SK-N-SH (cell line): Measurements from ENCODE around the gene PLCG1. TPM values are rescaled to one million over a fixed set of nuclear protein-coding genes. Genes with fewer than 3 reads are reported as not detected.
A peak's percentile ranks its signal among the peaks of the same experiment; 100 is the strongest.

Experiments used
- CTCF ChIA-PET: fragments of 300-600, 350-600 bp; formaldehyde crosslinking; extraction: SDS; loops from one replicate; lab custom pipeline; 2021; lab: Yijun Ruan, JAX
- POLR2A ChIA-PET: fragments of 350-600 bp; sonication (Branson Sonifier 250); formaldehyde crosslinking; extraction: SDS; loops from one replicate; lab custom pipeline; 2020; ENCODE audit warnings: antibody characterized with exemption, inconsistent platforms; lab: Yijun Ruan, JAX
- DNase-seq: peaks from one replicate; pipeline ENCODE4 v3.0.0; 2012
- H2AFZ ChIP-seq: fragments of 200-600 bp; sonication (generic); 2 replicates; pipeline ENCODE4 v1.8.1; 2016; ENCODE audit warnings: antibody characterized with exemption, mild to moderate bottlenecking, low read depth
- H3F3A ChIP-seq: fragments of 200-600 bp; sonication (generic); replicated peaks from 2 replicates; pipeline ENCODE3; 2016; ENCODE audit warnings: antibody characterized with exemption, mild to moderate bottlenecking; ENCODE audit not compliant: insufficient read depth
- H3K27ac ChIP-seq, 2 experiments: fragments of 200-500 bp in 1 of 2; fragments of 200-600 bp in 1 of 2; sonication (Bioruptor generic) in 1 of 2; sonication (generic), shearing (Covaris generic) in 1 of 2; 2 replicates each; pipeline versions ENCODE4 v1.5.1 to v1.6.1; 2014 to 2016; ENCODE audit warnings: low read depth in 2 of 2, inconsistent platforms in 1 of 2, low read length in 1 of 2, mild to moderate bottlenecking in 1 of 2, mixed read lengths in 1 of 2
- H3K27me3 ChIP-seq: fragments of 200-600 bp; sonication (generic), shearing (Covaris generic); 2 replicates; pipeline ENCODE4 v1.6.1; 2016; ENCODE audit warnings: mixed run types; ENCODE audit not compliant: insufficient read depth
- H3K36me3 ChIP-seq, 2 experiments: fragments of 200-500 bp in 1 of 2; fragments of 200-600 bp in 1 of 2; sonication (Bioruptor generic) in 1 of 2; sonication (generic) in 1 of 2; replicated peaks in 1 of 2; 2 replicates each; pipeline versions ENCODE3 to v1.5.1; 2014 to 2016; ENCODE audit warnings: low read length in 1 of 2, mild to moderate bottlenecking in 1 of 2; ENCODE audit not compliant: insufficient read depth in 2 of 2, control insufficient read depth in 1 of 2
- H3K4me1 ChIP-seq, 2 experiments: fragments of 200-500 bp in 1 of 2; fragments of 200-600 bp in 1 of 2; sonication (Bioruptor generic) in 1 of 2; sonication (generic), shearing (Covaris generic) in 1 of 2; 2 replicates each; pipeline versions ENCODE4 v1.5.1 to v1.6.1; 2014 to 2016; ENCODE audit warnings: low read depth in 1 of 2, low read length in 1 of 2, mixed run types in 1 of 2; ENCODE audit not compliant: insufficient read depth in 2 of 2, control insufficient read depth in 1 of 2
- H3K4me2 ChIP-seq: fragments of 200-600 bp; sonication (generic), shearing (Covaris generic); 2 replicates; pipeline ENCODE4 v1.6.1; 2017; ENCODE audit warnings: mixed run types
- H3K4me3 ChIP-seq, 2 experiments: fragments of 200-500 bp in 1 of 2; fragments of 200-600 bp in 1 of 2; sonication (Bioruptor generic) in 1 of 2; sonication (generic), shearing (Covaris generic) in 1 of 2; 2 replicates each; pipeline versions ENCODE4 v1.5.1 to v1.8.1; 2014 to 2016; ENCODE audit warnings: low read depth in 2 of 2, inconsistent platforms in 1 of 2, low read length in 1 of 2, mild to moderate bottlenecking in 1 of 2, mixed read lengths in 1 of 2, moderate library complexity in 1 of 2
- H3K79me2 ChIP-seq: fragments of 200-600 bp; sonication (generic); 2 replicates; pipeline ENCODE4 v1.8.1; 2017; ENCODE audit warnings: mild to moderate bottlenecking; ENCODE audit not compliant: insufficient read depth
- H3K9ac ChIP-seq: fragments of 200-600 bp; sonication (generic); 2 replicates; pipeline ENCODE4 v1.6.1; 2017; ENCODE audit warnings: mixed run types
- H3K9me2 ChIP-seq: fragments of 200-600 bp; sonication (generic); 2 replicates; pipeline ENCODE4 v1.6.1; 2017; ENCODE audit warnings: mixed run types
- H3K9me3 ChIP-seq: fragments of 200-600 bp; sonication (generic); 2 replicates; pipeline ENCODE4 v1.6.1; 2017; ENCODE audit warnings: mixed run types, mild to moderate bottlenecking, moderate library complexity
- H4K20me1 ChIP-seq: fragments of 200-600 bp; sonication (generic); 2 replicates; pipeline ENCODE4 v1.6.1; 2017; ENCODE audit warnings: mild to moderate bottlenecking, mixed run types; ENCODE audit not compliant: insufficient read depth
- CHD2 ChIP-seq: fragments of 150-350 bp; IDR thresholded peaks from 2 replicates; pipeline ENCODE4 v1.6.1; 2018; ENCODE audit warnings: low read length; ENCODE audit not compliant: partially characterized antibody
- CTCF ChIP-seq: fragments of 200-600 bp; sonication (generic); IDR thresholded peaks from 2 replicates; pipeline ENCODE4 v1.6.1; 2017; ENCODE audit warnings: antibody characterized with exemption, mild to moderate bottlenecking, moderate library complexity
- ELF1 ChIP-seq: IDR thresholded peaks from 2 replicates; pipeline ENCODE4 v1.4.0; 2012
- EP300 ChIP-seq, 2 experiments: IDR thresholded peaks; 2 replicates each; pipeline versions ENCODE4 v1.4.0 to v1.6.1; 2012; ENCODE audit warnings: borderline replicate concordance in 1 of 2, low read depth in 1 of 2, low read length in 1 of 2
- EZH2phosphoT487 ChIP-seq: fragments of 200-600 bp; sonication (generic); IDR thresholded peaks from 2 replicates; pipeline ENCODE4 v1.6.1; 2017; ENCODE audit warnings: low read depth, mixed run types, mild to moderate bottlenecking, antibody characterized with exemption, moderate library complexity, borderline replicate concordance
- FOSL2 ChIP-seq: IDR thresholded peaks from 2 replicates; pipeline ENCODE4 v1.4.0; 2012; ENCODE audit warnings: low read depth, mild to moderate bottlenecking, moderate library complexity, borderline replicate concordance
- FOXM1 ChIP-seq: IDR thresholded peaks from 2 replicates; pipeline ENCODE4 v1.4.0; 2012; ENCODE audit warnings: low read depth, mild to moderate bottlenecking
- GABPA ChIP-seq: IDR thresholded peaks from 2 replicates; pipeline ENCODE4 v1.4.0; 2012; ENCODE audit warnings: low read depth, mild to moderate bottlenecking
- GATA2 ChIP-seq: sonication (generic); formaldehyde crosslinking; IDR thresholded peaks from 2 replicates; pipeline ENCODE4 v1.5.0; 2020; ENCODE audit warnings: mild to moderate bottlenecking, missing genetic modification reagents
- JUND ChIP-seq: IDR thresholded peaks from 2 replicates; pipeline ENCODE4 v1.4.0; 2012
- NFIC ChIP-seq: IDR thresholded peaks from 2 replicates; pipeline ENCODE4 v1.4.0; 2012; ENCODE audit warnings: borderline replicate concordance
- NRF1 ChIP-seq: IDR thresholded peaks from 2 replicates; pipeline ENCODE4 v1.6.1; 2012; ENCODE audit warnings: low read depth, mild to moderate bottlenecking, low read length
- PBX3 ChIP-seq: IDR thresholded peaks from 2 replicates; pipeline ENCODE4; 2012
- POLR2AphosphoS5 ChIP-seq: IDR thresholded peaks from 2 replicates; pipeline ENCODE4 v1.6.1; 2012; ENCODE audit warnings: low read depth, low read length
- RAD21 ChIP-seq: IDR thresholded peaks from 2 replicates; pipeline ENCODE4 v1.6.1; 2012; ENCODE audit warnings: mild to moderate bottlenecking, low read length
- RFX5 ChIP-seq: IDR thresholded peaks from 2 replicates; pipeline ENCODE4 v1.6.1; 2012; ENCODE audit warnings: mild to moderate bottlenecking, improper control_type of control experiment, low read length
- RXRA ChIP-seq: IDR thresholded peaks from 2 replicates; pipeline ENCODE4 v1.4.0; 2012; ENCODE audit warnings: low read depth, mild to moderate bottlenecking, borderline replicate concordance
- SIN3A ChIP-seq: IDR thresholded peaks from 2 replicates; pipeline ENCODE4 v1.6.1; 2012; ENCODE audit warnings: low read depth, mild to moderate bottlenecking, low read length, moderate library complexity, borderline replicate concordance
- SMC3 ChIP-seq: IDR thresholded peaks from 2 replicates; pipeline ENCODE4 v1.6.1; 2012; ENCODE audit warnings: low read depth, low read length, improper control_type of control experiment
- TCF12 ChIP-seq: IDR thresholded peaks from 2 replicates; pipeline ENCODE4 v1.4.0; 2012
- TEAD4 ChIP-seq: IDR thresholded peaks from 2 replicates; pipeline ENCODE4 v1.4.0; 2012; ENCODE audit warnings: mild to moderate bottlenecking, borderline replicate concordance; ENCODE audit not compliant: insufficient read depth
- YY1 ChIP-seq: IDR thresholded peaks from 2 replicates; pipeline ENCODE4 v1.4.0; 2012; ENCODE audit warnings: low read depth, mild to moderate bottlenecking
- WGBS: methylation state at CpG from one replicate; pipeline ENCODE4 v1.1.6; 2017; ENCODE audit warnings: low lambda C conversion rate; 5-methylcytosine and 5-hydroxymethylcytosine counted together
- polyA plus RNA-seq, 3 experiments: library from polyadenylated mRNA; depleted of rRNA; stranded (reverse); fragments of >200 nt; gene quantifications; 2 replicates each; pipeline ENCODE4 v1.2.3, GENCODE V29; 2012

PLCG1 gene
- polyA plus RNA-seq, 1 of the 3 experiments (the other 2 are of a cell fraction): 81.4 TPM

DNA sequence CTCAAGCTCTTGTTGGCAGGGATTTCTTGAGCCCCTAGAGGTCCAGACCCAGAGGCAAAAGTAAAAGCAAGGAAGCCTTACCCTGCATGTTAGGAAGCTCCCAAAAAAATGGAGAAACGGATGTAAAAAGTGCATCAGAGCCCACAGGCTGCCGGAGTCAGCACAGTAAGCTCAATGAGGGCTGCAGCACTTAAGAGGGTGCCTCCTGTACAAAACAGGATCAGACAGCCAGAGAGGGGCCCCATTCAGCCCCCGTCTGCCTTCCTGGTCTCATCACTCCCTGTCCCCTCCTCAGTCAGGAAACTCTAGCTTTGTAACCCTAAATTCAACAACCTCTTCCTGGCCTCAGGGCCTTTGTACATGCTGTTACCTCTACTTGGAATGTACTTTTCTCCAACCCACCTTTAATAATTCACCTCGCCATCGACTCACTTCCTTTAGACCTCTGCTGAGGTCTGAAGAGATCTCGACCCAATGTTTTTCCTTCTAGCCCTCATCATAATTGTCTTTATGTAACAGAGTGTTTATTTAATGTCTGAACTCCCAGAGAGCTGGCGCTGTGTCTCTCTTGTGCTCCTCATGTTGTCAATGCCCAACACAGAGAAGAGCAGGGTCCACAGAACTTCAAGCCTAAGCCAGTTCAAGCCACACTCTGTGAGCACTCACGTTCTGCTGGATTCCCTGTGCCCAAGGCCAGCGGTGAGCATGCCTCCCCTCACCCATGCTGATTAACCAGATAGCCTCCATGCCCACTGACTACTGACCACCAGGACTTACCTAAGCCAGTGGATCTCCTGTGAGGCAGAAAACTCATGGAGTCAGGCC is 2.8 kb upstream of the PLCG1 start:
- Histone ChIP-seq H2AFZ (no peak overlapping the region), H3K4me3 (no peak overlapping the region), H3K27ac (no peak overlapping the region), H4K20me1 (peaks cover 14% of the 10 kb centered on the region), H3K9ac (no peak overlapping the region), H3K4me1 (peaks cover 6 to 18% of the 10 kb centered on the region in 2 experiments; a peak in 2 of 4 replicates), H3K9me2 (no peaks in the 10 kb centered on the region), H3K4me2 (no peak overlapping the region), H3K79me2 (peaks cover 22% of the 10 kb centered on the region), H3K27me3 (no peaks in the 10 kb centered on the region), H3F3A (peaks cover 19% of the 10 kb centered on the region), H3K9me3 (no peaks in the 10 kb centered on the region), H3K36me3 (peaks cover 0 to 5% of the 10 kb centered on the region in 2 experiments)
- ChIA-PET POLR2A (interaction anchor here (0.7 kb wide), 1 partner anchor 278 kb away, joined by 3 read pairs; no protein-coding TSS in a partner anchor), CTCF (interaction anchor here (0.6 to 2.6 kb wide), 13 partner anchors 10 to 277 kb away, joined by 3 to 11 read pairs (median 3); partner anchors contain the start of gene LPIN3)
- no peak for DNase-seq
- 84% methylated on average over 9 of the region's 9 CpGs for WGBS
- TF ChIP-seq RFX5: no peak
- no peak for TF ChIP-seq FOSL2
- TF ChIP-seq RXRA: no peak
- no peak for TF ChIP-seq EZH2phosphoT487
- no peak for TF ChIP-seq SMC3
- TF ChIP-seq EP300 (IDR thresholded peaks at IDR 0.05; ENCODE audit: borderline replicate concordance in 1 of 2, low read depth in 1 of 2, low read length in 1 of 2): no peak
- TF ChIP-seq PBX3: no peak
- no peak for TF ChIP-seq FOXM1
- TF ChIP-seq NFIC: no peak
- no peak for TF ChIP-seq SIN3A
- TF ChIP-seq TCF12: no peak
- no peak for TF ChIP-seq NRF1
- TF ChIP-seq JUND: no peak
- no peak for TF ChIP-seq GABPA
- TF ChIP-seq POLR2AphosphoS5: no peak

GRCh38 chr20:41135187-41135887 is 2.0 kb upstream of the PLCG1 start:
- H3K4me1 ChIP-seq: peaks cover 9 to 25% of the 10 kb centered on the region in 2 experiments; a peak in 3 of 4 replicates
- H3K4me2 ChIP-seq: no peak overlapping the region
- DNase-seq: peak; percentile 59
- ChIA-PET CTCF (interaction anchor here (0.6 to 3.4 kb wide), 15 partner anchors 11 to 276 kb away, joined by 3 to 16 read pairs (median 3); partner anchors contain the start of gene LPIN3), POLR2A (interaction anchor here (0.7 kb wide), 1 partner anchor 277 kb away, joined by 3 read pairs; no protein-coding TSS in a partner anchor)
- H3K27me3 ChIP-seq: no peaks in the 10 kb centered on the region
- no peak overlapping the region for H3K9ac ChIP-seq
- H3K9me3 ChIP-seq: no peaks in the 10 kb centered on the region
- H3F3A ChIP-seq: peaks cover 12% of the 10 kb centered on the region
- 86% methylated on average over 11 of the region's 13 CpGs for WGBS
- H2AFZ ChIP-seq: no peak overlapping the region
- H3K27ac ChIP-seq: no peak overlapping the region
- H3K4me3 ChIP-seq: peak overlapping the region in 1 of 2 experiments; percentile 34; a peak in 1 of 4 replicates
- H3K9me2 ChIP-seq: no peaks in the 10 kb centered on the region
- peaks cover 22% of the 10 kb centered on the region for H4K20me1 ChIP-seq
- H3K36me3 ChIP-seq: peaks cover 0 to 2% of the 10 kb centered on the region in 2 experiments
- peaks cover 30% of the 10 kb centered on the region for H3K79me2 ChIP-seq
- TF ChIP-seq RAD21: peak; percentile 59
- no peak for TF ChIP-seq PBX3
- no peak for TF ChIP-seq GATA2 (CRISPR knock-in tag)
- TF ChIP-seq FOXM1: no peak
- TF ChIP-seq CTCF: peak; percentile 68
- no peak for TF ChIP-seq POLR2AphosphoS5
- no peak for TF ChIP-seq ELF1
- no peak for TF ChIP-seq FOSL2
- TF ChIP-seq YY1: no peak
- TF ChIP-seq NFIC: no peak
- TF ChIP-seq SMC3: peak; percentile 39
- TF ChIP-seq TEAD4: no peak
- no peak for TF ChIP-seq NRF1
- no peak for TF ChIP-seq TCF12
- no peak for TF ChIP-seq RFX5
- no peak for TF ChIP-seq CHD2
